Activated CD4-positive, alpha-beta T cell treated with anti-CD3 and anti-CD28 coated beads, Interleukin-10, Interleukin-2, amounts not matched to agents 100 ng/mL and 50 ng/mL, durations not matched to agents 16 hours and 8 hours (primary cell): ENCODE data around the gene C1D.
"Not testable (repeated sequence)": the region's sequence is repeated elsewhere in the genome, so short reads cannot be mapped to it uniquely, and the experiment has no call there.

Experiments used
- DNase-seq: peaks from one replicate; pipeline ENCODE4 v3.0.0-alpha.2; 2020

C1D gene

DNA sequence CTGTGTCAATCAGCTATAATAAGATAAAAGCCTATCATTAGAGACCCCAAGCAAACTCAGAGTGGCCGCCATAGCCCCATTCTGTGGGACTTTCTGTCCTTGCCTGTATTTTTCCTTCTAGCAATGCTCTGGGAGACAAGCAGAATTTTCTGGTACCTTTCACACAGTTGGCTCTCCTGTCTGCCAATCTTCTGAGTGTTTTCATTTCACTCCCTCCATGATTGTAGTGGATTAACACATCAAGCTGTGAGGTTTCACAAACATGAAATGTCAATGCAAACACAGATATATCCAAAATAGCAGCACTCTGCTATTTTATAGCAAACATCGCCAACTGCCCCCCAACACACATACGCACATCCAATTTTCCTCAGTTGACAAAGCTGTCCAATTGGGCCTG, 64.9 kb downstream of the C1D start:
- DNase-seq = no peak

GRCh38 chr2:67997528-67997900, 65.3 kb downstream of the C1D start:
- DNase-seq = no peak

GRCh38 chr2:67996772-67997527, 65.9 kb downstream of the C1D start:
- DNase-seq = no peak

GRCh38 chr2:67994716-67995115, 68.1 kb downstream of the C1D start:
- DNase-seq = no peak

DNA sequence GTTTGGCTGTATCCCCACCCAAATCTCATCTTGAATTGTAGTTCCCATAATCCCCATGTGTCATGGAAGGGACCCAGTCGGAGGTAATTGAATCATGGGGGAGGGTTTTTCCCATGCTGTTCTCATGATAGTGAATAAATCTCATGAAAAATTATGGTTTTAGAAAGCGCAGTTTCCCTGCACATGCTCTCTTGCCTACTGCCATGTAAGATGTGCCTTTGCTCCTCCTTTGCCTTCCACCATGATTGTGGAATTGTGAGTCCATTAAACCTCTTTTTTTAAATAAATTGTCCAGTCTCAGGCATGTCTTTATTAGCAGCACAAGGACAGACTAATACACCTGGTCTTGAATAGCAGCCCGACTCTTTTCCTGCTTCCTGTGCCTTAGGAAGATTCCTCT, 68.7 kb downstream of the C1D start:
- DNase-seq = not testable (repeated sequence)

DNA sequence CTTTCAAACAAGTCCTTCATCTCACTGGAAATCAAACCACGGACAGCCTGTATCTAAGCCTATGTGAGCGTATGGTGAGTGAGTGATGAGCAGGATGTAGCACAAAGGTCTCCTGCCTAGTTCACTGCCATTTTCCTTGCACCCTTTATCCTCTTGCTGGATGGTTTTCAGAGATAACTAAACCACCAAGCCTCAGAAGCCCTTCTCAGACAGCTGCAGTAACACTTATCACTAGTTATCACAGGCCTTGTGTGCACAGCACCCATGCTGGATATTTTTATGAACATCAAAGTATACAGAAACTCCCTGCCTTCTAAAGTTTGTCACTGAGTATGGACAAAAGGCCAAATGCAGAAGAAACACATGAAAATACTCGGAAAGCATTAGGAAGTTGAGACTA, 69.5 kb downstream of the C1D start:
- no peak for DNase-seq

GRCh38 chr2:67991456-67991855, 71.3 kb downstream of the C1D start:
- DNase-seq = no peak
